HG03280 (cell line): ENCODE data around the gene WDR4.
"Not testable (repeated sequence)": the region's sequence is repeated elsewhere in the genome, so short reads cannot be mapped to it uniquely, and the experiment has no call there.

Experiments
- ATAC-seq: cut with Tn5 transposase; IDR thresholded peaks from one replicate; pipeline ENCODE4 v1.9.1; 2021; ENCODE audit warnings: mild to moderate bottlenecking, moderate library complexity; ENCODE audit not compliant: unreplicated experiment

The WDR4 gene

DNA sequence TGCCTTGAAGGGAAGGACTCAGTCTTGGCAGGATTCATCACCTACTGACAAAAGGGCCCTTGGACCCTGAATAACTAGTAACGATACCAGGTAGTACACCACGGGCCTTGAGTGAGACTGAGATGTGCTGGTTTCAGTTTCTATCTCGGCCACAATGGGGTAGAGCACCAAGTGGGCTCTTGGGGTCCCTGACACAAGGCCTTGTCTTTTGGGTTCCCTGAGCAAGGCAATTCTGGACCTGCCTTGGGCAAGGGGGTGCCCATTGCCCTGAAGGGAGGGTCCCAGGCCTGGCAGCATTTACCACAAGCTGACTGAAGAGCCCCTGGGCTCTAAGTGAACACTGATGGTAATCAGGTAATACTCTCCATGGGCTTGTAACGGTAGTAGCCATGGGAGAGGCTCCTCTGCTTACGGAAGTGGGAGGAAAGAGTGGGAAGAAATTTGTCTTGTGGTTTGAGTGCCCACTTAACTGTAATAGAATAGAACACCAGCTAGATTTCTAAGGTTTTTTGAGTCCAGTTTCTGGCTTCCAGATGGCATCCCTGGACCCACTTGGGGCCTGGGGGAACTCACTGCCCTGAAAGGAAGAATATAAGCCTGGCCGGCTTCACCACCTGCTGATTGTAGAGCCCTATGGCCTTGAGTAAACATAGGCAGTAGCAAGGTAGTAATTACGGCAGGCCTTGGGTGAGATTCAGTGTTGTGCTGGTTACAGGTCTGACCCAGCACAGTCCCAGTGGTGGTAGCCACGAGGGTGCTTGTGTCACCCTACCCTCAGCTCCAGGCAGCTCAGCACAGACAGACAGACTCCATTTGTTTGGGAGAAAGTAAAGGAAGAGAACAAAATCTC lies 58.5 kb downstream of the WDR4 start:
- no peak for ATAC-seq

DNA sequence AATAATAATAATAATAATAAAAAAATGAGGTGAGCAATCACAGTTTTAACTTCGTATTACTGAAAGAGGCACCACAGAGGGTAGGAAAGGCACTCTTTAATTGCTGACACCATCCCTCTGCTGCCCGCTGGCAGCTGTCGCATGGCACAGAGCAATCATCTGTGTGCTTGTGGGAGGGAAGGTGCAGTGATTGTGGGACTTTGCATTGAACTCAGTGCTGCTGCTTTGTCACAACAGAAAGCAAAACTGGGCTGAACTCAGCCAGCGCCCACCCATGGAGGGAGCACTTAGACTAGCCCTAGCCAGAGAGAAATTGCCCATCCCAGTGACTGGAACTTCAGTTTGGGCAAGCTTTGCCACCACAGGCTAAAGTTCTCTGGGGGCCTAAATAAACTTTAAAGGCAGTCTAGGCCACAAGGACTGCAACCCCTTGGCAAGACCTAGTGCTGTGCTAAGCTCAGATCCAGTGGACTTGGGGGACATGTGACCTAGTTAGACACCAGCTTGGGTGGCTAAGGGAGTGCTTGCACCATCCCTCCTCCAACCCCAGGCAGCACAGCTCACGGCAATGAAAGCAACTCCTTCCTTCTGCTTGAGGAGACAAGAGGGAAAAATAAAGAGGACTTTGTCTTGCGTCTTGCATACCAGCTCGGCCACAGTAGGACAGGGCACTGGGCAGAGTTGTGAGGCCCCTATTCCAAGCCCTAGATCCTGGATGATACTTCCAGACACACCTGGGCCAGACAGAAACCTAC lies 59.3 kb downstream of the WDR4 start:
- ATAC-seq = no peak

DNA sequence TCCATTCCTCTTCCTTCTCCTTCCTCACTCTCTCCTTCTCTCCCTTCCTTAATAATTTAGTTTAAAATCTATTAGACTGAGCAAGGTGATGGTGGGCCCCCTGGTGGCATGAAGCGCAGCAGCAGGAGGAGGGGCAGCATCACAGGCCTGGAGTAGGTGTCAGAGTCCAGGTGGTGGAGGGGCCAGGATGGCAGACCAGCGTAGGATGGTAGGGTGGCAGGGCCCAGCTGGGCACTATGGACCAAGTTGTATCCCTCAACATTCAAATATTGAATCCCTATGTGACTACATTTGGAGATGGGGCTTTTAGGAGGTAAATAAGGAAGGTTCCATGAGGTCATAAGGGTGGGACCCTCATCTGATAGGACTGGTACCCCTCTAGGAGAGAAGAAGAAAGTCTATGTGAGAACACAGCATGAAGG lies 61.0 kb downstream of the WDR4 start:
- no peak for ATAC-seq

DNA sequence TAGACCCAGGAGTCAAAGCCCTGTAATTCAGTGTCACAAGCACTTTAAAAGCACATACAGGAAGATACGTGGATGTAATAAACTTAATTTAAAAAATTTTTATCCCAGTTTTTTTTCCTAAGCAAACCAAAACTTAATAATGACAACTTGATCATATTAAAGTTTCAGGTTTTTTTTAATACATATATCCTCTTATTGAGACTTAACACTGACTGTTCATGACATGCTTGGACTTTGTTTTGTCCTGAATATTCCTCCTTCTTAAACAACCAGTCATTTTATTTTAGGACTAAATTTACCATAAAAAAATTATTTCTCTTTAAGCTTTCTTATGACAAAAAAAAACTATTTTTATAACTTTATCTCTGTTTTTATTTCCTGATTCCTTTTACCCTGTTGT lies 64.1 kb downstream of the WDR4 start:
- ATAC-seq = no peak

DNA sequence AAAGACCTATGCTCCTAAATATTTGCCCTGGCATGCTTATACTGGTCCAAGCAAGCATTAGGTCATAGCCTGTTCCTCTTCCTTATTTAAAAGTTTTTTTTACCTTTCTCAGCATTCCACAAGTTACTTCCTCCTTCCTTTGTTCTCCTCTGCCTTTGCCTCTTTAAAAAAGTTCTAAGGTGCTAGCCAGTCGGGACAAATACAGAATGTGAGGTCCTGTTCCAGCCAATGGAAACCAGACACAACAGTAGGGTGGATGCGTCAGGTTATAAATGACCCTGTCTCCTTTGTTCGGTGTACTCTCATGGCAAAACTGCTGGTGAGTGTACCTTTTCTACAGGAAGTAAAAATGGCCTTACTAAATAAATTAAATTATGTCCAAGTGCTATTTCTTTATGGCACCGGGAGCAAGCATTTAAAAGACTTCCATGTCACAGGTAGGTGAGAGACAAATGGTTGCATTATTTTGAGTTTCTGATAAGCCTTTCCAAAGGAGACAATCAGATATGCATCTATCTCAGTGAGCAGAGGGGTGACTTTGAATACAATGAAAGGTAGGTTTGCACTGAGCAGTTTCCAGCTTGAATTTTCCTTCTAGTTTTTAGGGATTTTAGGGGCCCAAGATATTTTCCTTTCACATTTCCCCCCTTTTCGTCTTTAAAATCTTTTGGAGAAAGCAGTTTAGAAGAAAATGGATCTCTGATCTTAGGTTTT lies 66.7 kb downstream of the WDR4 start:
- not testable (repeated sequence) for ATAC-seq

DNA sequence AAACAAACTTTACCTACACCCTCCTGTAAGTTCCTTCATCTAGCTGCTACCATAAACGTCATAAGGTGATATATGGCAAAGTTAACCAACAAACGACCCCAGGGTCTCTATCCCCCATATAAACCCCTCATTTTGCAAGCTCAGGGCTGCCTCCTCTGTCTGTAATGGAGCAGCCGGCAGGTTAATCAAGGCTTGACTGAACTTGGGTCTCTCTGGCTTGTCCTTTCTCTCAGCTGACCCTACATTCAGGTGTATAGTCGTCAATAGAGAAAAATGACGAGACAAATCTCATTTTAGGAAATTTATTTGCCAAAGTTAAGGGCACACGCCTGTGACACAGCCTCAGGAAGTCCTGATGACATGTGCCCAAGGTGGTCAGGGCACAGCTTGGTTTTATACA lies 67.4 kb downstream of the WDR4 start:
- ATAC-seq = no peak

DNA sequence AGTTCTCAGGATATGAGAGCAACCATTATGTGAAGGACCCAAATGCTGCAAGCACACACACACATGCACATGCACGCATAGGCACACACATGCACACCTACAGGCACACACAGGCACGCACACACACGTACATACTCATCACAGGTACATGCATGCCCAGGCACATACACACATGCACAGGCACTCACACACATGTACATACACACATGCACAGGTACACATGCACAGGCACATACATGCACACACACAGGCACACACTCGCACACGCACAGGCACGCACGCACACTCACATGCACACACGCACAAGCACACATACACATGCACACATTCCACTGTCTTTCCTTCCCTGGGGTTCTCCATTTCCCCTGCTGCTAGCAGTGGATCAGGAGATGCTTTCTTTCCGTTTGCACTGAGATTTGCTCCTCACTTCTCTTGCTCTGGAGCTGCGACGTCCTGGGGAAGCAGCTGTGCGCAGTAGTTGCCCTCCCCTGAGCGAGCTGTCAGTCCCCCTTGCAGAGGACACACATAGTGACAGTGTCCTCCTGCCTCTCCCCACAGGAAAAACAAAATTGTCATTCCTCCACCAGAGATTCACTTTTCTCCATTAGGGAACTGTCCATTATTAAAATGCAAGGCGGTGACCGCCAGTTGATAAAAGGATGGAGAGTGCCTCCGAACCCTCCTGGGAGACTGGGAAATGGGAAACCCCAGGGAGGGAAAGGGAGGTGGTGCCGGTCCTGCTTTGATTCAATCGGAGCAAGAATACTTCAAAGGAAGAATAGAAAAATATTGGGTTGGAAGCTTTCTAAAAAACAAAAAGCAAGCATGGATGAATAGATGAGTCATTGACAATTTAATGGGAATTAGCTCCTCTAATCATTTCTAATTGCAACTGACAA lies 69.5 kb downstream of the WDR4 start:
- no peak for ATAC-seq

DNA sequence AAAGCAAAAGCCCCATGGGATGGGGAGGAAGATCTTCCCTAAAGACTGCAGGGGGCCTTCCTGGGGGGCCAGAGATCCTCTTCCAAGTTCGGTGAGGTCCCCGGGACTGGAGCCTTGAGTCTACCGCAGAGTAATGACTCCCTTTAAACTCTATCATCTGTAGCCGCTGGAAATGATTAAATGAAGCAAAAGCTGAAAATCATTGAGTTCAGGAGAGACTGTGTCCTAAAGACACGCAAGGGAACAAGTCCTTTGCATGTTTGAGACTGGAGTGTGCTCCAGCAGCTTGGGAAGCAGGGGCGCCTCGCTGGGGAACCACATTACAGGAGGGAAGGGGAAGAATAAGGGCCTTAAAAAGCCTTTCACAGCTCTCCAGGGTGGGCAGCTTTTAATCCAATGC lies 70.2 kb downstream of the WDR4 start:
- no peak for ATAC-seq

DNA sequence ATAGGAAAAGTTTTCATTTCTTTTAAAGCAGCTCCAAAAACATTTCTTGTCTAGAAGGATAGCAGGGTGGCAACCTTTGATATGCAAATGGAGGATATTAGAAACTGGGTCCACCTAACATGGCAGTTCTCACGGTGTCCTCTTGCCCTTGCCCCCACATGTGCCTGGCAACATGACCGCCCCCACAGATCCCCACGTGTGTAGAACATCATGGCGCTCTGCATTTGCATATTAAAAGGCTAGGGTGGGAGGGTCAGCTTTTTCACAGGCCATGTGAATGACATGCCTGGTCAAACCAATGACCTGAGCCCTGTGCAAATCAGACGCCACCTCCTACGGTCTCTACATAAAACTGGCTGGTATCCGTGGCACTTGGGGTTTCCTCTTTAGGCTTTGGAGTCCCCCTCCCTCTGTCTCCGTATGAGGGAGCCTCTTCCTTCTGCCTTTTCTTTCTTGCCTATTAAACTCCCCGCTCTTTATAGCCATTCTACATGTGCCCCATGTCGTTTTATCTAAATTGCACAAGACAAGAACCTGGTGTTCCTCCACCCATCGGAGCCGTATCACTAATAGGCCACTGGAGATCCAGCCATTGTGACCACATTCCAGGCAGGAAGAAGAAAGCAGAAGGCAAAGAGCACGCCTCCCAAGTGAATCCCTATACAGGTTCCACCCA lies 71.3 kb downstream of the WDR4 start:
- ATAC-seq = no peak

DNA sequence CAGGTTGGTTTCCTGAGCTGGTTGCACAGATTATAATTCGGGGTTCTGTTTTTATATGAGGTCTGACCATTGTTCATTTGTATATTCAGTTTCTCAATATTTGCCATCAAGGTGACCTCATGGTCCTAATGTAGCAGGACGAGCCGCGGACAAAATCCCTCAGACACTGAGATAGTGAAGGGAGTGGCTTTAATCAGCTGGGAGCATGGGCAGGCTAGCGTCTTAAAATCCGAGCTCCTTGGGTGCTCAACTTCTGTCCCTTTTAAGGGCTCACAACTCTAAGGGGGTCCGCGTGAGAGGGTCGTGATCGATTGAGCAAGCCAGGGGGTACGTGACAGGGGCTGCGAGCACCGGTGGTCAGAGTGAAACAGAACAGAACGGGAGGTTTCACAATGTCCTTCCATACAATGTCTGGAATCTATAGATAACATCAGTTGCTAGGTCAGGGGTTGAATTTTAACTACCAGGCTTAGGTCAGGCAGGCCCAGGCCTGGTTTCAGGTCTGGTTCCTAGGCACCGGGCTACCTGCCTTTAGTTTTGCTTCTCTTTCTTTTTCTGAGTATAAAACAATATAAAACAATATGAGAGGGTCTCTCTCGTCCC lies 71.9 kb downstream of the WDR4 start:
- ATAC-seq = not testable (repeated sequence)

DNA sequence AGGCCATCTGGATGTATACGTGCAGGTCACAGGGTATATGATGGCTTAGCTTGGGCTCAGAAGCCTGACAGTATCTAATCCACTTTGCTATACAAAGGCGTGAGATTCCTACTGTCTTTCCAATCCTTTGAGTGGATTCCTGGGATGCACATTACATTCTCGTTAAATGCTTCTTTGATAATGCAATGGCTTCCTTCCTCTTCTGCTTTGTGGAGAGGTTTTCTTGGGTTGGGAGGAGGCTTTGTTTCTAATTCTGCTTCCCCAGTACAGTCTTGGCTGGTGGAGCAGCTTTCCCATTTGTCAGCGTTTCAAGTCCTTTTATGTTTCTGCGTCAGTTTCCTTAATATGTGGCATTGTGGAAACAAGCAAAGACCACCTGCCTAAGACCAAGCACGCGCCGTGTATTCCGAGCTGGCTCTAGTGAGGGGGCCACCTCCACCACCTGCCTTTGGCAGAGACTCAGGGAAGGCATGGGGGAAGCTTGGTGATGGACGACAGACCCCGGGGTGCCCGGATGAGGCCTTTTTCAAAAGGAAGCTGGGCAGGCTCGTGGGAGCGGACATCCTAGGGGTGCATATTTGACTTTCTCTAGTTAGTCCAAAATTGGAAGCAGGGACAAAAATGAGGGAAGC lies 72.7 kb downstream of the WDR4 start:
- ATAC-seq = no peak

DNA sequence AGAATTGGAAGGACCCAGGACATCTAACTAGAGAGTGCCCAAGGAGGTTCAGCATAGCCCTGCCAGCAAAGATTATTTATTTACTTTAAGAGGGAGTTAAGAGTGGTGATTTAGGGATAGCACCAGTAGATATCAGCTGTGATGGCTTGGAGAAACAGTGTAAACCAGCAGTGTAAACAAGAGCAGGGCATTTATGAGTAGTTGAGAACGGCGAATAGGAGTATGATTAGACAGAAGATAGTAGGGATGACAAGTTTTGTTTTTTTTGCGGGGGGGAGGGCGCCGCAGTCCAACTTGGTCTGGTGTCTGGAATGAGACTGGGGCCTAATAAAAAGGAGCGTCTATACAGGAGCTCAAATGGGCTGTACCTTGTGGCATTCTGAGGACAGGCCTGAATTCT lies 77.7 kb downstream of the WDR4 start:
- ATAC-seq = not testable (repeated sequence)

DNA sequence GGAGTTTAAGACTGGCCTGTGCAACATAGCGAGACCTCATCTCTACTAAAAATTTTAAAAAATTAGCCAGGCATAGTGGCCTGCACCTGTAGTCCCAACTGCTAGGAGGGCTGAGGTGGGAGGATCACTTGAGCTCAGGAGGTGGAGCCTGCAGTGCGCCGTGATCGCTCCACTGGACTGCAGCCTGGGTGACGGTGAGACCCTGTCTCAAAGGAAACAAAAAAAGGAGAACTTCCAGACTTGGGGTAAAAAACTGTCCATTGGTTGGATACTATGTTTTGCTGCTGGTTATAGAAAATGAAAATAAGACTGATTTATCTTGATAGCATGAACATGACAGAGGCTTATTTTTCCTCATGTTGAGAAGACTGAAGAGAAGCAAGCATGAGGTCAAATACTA lies 79.4 kb downstream of the WDR4 start:
- no peak for ATAC-seq

DNA sequence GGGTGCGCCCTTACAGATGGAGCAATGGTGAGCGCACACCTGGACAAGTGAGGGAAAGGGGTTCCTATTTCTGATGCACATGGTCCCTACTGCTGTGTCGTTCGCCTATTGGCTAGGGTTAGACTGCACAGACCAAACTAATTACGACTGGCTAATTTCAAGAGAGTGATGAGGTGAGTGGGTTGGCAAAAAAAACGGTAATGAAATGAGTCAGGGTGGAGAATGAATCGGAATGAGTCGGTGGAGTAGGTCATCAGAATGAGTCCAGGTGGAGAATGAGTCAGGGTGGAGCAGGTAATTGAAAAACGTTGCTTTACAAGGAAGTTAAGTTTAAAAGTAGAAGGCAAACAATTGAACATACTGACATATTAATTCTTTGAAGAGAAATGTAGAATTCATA lies 79.8 kb downstream of the WDR4 start:
- no peak for ATAC-seq
